ENCODE measurements around the gene HPS1.

- TF ChIP-seq CTCF (conservative IDR thresholded peaks at IDR 0.05; ENCODE audit: low read depth in 2 of 2): no peak
- peak; percentile 4; the same call in 1 of the 2 replicates for TF ChIP-seq POLR2AphosphoS5 (IDR thresholded peaks at IDR 0.05; ENCODE audit: low read depth)
- TF ChIP-seq EZH2 (IDR thresholded peaks at IDR 0.05; ENCODE audit: low read depth, unreplicated experiment): no peak
- no peak for TF ChIP-seq EZH2phosphoT487 (IDR thresholded peaks at IDR 0.05; ENCODE audit: unreplicated experiment)
- TF ChIP-seq ZNF331 (CRISPR knock-in tag; IDR thresholded peaks at IDR 0.05; ENCODE audit: low read depth): no peak
- TF ChIP-seq REST (IDR thresholded peaks at IDR 0.05; ENCODE audit: unreplicated experiment): no peak
- TF ChIP-seq CREB1 (CRISPR knock-in tag; IDR thresholded peaks at IDR 0.05; ENCODE audit: low read depth): no peak
- no peak for TF ChIP-seq STAT1 (IDR thresholded peaks at IDR 0.05; ENCODE audit: unreplicated experiment)
- TF ChIP-seq JUNB (IDR thresholded peaks at IDR 0.05; ENCODE audit: unreplicated experiment): no peak
- TF ChIP-seq ZNF114 (CRISPR knock-in tag; IDR thresholded peaks at IDR 0.05): no peak
- no peak for TF ChIP-seq NANOG (IDR thresholded peaks at IDR 0.05; ENCODE audit: borderline replicate concordance)
Measured at GRCh38 chr10:98446151-98446660, 529 bp downstream of the HPS1 start.
